ENCODE results near the gene GPR18.
A peak's percentile ranks its signal among the peaks of the same experiment; 100 is the strongest.
"Not testable (repeated sequence)": the region's sequence is repeated elsewhere in the genome, so short reads cannot be mapped to it uniquely, and the experiment has no call there.

The GPR18 gene

DNA sequence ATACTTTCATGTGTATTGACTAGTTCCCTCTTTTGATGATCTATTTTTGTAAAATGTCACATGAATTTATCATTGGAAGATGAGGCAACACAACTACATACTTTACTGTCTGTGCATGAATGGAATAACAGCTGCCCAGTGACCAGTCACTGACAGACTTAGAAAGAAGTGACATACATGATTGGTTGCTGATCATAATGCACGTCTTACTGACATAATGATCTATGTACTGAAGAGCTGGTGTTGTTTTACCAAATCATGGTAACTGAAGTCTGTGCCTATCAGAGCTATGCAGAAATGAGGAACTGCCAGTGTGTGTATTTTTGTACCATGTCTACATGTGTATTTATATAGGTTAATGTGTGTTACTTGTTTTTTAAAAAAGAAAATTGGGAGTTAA is 26.5 kb downstream of the GPR18 start:
- no peak for DNase-seq (ENCODE audit: low spot score)
- H3K27me3 ChIP-seq (ENCODE audit: insufficient read depth, poor library complexity, severe bottlenecking): no peaks in the 10 kb centered on the region
- no peak for ATAC-seq (ENCODE audit: low read depth)
- no peaks in the 10 kb centered on the region for H3K36me3 ChIP-seq (ENCODE audit: low read depth)
- H3K27ac ChIP-seq (ENCODE audit: poor library complexity, severe bottlenecking): no peak overlapping the region
- peaks cover 24% of the 10 kb centered on the region for H3K4me1 ChIP-seq (ENCODE audit: insufficient read depth, poor library complexity, severe bottlenecking)
- H3K9me3 ChIP-seq (ENCODE audit: severe bottlenecking): no peaks in the 10 kb centered on the region
- H3K4me3 ChIP-seq (ENCODE audit: severe bottlenecking): no peak overlapping the region
- TF ChIP-seq CTCF (IDR thresholded peaks at IDR 0.05; ENCODE audit: poor library complexity, severe bottlenecking): no peak

- Histone ChIP-seq H3K36me3 (ENCODE audit: low read depth) (no peaks in the 10 kb centered on the region), H3K27ac (ENCODE audit: poor library complexity, severe bottlenecking) (no peak overlapping the region), H3K4me1 (ENCODE audit: insufficient read depth, poor library complexity, severe bottlenecking) (peaks cover 24% of the 10 kb centered on the region), H3K4me3 (ENCODE audit: severe bottlenecking) (no peak overlapping the region), H3K27me3 (ENCODE audit: insufficient read depth, poor library complexity, severe bottlenecking) (no peaks in the 10 kb centered on the region), H3K9me3 (ENCODE audit: severe bottlenecking) (no peaks in the 10 kb centered on the region)
- DNase-seq (ENCODE audit: low spot score) (no peak), ATAC-seq (ENCODE audit: low read depth) (no peak)
- no peak for TF ChIP-seq CTCF (IDR thresholded peaks at IDR 0.05; ENCODE audit: poor library complexity, severe bottlenecking)
These were observed 27.2 kb downstream of the GPR18 start for GRCh38 chr13:99230991-99231390.

GRCh38 chr13:99230588-99230987 is 27.6 kb downstream of the GPR18 start:
- H3K27me3 ChIP-seq (ENCODE audit: insufficient read depth, poor library complexity, severe bottlenecking); H3K27ac ChIP-seq (ENCODE audit: poor library complexity, severe bottlenecking); H3K36me3 ChIP-seq (ENCODE audit: low read depth); H3K9me3 ChIP-seq (ENCODE audit: severe bottlenecking); ATAC-seq (ENCODE audit: low read depth); DNase-seq (ENCODE audit: low spot score); H3K4me3 ChIP-seq (ENCODE audit: severe bottlenecking): not testable (repeated sequence)
- H3K4me1 ChIP-seq (ENCODE audit: insufficient read depth, poor library complexity, severe bottlenecking): peaks cover 24% of the 10 kb centered on the region

GRCh38 chr13:99228737-99229691 is 29.2 kb downstream of the GPR18 start:
- Histone ChIP-seq H3K27me3 (ENCODE audit: insufficient read depth, poor library complexity, severe bottlenecking) (no peaks in the 10 kb centered on the region), H3K4me3 (ENCODE audit: severe bottlenecking) (no peak overlapping the region), H3K9me3 (ENCODE audit: severe bottlenecking) (no peaks in the 10 kb centered on the region), H3K36me3 (ENCODE audit: low read depth) (no peaks in the 10 kb centered on the region), H3K27ac (ENCODE audit: poor library complexity, severe bottlenecking) (peak overlapping the region; percentile 28), H3K4me1 (ENCODE audit: insufficient read depth, poor library complexity, severe bottlenecking) (peaks cover 24% of the 10 kb centered on the region)
- DNase-seq (ENCODE audit: low spot score) (no peak), ATAC-seq (ENCODE audit: low read depth) (peak; percentile 88)
- no peak for TF ChIP-seq CTCF (IDR thresholded peaks at IDR 0.05; ENCODE audit: poor library complexity, severe bottlenecking)

DNA sequence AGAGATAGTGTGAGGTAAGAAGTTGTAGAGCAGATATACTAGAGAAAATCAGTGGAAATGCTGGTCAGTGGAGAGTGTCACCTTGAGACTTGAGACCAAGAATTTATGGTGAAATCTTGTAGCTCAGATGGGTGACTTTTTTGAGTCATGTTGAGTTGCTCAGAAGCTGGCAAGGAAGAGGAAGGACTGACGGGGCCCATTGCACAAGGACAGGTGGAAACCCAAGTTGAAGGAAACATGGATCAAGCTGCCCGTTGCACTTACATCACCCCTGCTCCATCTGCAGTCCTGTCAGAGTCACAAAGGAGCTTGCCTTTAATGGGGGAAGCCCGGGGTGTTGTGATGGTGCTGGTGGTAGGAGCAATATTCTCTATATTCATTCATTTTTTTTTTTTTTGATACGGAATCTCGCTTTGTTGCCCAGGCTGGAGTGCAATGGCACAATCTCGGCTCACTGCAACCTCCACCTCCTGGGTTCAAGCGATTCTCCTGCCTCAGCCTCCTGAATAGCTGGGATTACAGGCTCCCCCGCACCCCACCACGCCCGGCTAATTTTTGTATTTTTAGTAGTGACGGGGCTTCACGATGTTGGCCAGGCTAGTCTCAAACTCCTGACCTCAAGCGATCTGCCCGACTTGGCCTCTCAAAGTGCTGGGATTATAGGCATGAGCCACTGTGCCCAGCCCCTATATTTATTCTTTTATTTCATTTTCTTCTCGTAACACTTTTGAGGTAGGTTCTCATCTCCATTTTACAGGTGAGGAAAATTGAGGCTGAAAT is 30.1 kb downstream of the GPR18 start:
- Histone ChIP-seq H3K27me3 (ENCODE audit: insufficient read depth, poor library complexity, severe bottlenecking) (no peaks in the 10 kb centered on the region), H3K36me3 (ENCODE audit: low read depth) (no peaks in the 10 kb centered on the region), H3K4me1 (ENCODE audit: insufficient read depth, poor library complexity, severe bottlenecking) (peaks cover 24% of the 10 kb centered on the region), H3K9me3 (ENCODE audit: severe bottlenecking) (no peaks in the 10 kb centered on the region), H3K27ac (ENCODE audit: poor library complexity, severe bottlenecking) (peak overlapping the region; percentile 28), H3K4me3 (ENCODE audit: severe bottlenecking) (no peak overlapping the region)
- TF ChIP-seq CTCF (IDR thresholded peaks at IDR 0.05; ENCODE audit: poor library complexity, severe bottlenecking): no peak
- DNase-seq (ENCODE audit: low spot score) (no peak), ATAC-seq (ENCODE audit: low read depth) (no peak)
